Dermis microvascular lymphatic vessel endothelial cell (primary cell): ENCODE results near the gene AGBL5. TPM values are rescaled to one million over a fixed set of nuclear protein-coding genes. Genes with fewer than 3 reads are reported as not detected.
"Not testable (repeated sequence)": the region's sequence is repeated elsewhere in the genome, so short reads cannot be mapped to it uniquely, and the experiment has no call there.

ENCODE experiments used
- DNase-seq, 2 donors: peaks; one replicate each; pipeline versions ENCODE4 v3.0.0 to v3.0.0-alpha.2; 2010; ENCODE audit warnings: low read depth in 2 of 2
- total RNA-seq: library from RNA; depleted of rRNA; stranded (reverse); fragments of >200 nt; gene quantifications from 2 replicates; pipeline ENCODE4 v1.2.1, GENCODE V29; 2014

AGBL5 gene
- total RNA-seq, 1 donor from 2014 or later, result 16.2 TPM

DNA sequence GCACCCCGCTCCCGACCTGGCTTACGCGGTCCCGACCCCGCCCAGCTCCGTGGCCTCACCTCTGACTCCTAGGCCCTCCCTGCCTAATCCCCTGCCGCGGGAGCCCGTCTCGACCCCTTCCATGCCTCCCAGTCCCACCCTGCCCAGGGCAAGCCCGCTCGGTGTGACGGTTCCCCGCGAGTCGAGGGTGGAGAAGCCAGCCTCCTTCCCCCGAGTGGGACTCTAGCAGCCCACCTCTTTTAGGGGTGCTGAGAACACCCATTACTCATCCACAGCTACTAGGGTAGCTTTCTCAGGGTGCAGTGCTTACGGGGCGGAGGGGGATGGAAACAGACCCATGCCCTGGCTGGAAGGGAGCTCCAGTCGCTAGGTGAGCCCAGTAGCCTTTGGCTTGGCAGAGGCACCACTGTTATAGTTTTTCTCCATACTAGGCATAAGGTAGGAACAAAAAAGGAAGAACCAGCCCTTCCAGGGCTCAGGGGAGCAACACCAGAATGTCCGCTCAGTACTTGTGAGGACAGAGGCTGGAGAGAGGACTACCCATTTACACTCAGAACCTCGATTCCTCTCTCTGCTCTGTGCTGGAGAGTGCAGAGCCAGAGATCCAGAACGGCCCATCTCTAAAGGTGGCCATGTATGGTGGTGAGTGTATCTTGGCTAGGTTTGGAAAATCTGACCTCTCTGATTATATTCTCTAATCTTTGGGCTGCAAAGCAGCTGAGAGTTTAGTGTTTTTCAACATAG is 606 bp downstream of the AGBL5 start:
- DNase-seq, result no peak

DNA sequence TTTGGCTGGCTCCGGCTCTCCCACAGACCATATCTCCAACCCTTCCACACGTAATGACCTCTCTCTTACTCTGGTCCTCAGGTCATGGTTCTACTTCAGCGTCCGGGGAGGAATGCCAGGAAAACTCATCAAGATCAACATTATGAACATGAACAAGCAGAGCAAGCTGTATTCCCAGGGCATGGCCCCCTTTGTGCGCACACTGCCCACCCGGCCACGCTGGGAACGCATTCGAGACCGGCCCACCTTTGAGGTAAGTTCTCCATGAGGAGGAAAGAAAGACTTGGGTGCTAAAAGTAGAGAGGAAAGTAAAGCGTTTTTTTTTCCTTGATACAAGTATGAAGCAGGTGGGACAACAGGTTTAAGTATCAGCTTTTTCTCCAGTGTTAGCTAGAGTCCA is 1.9 kb downstream of the AGBL5 start:
- DNase-seq, result no peak

DNA sequence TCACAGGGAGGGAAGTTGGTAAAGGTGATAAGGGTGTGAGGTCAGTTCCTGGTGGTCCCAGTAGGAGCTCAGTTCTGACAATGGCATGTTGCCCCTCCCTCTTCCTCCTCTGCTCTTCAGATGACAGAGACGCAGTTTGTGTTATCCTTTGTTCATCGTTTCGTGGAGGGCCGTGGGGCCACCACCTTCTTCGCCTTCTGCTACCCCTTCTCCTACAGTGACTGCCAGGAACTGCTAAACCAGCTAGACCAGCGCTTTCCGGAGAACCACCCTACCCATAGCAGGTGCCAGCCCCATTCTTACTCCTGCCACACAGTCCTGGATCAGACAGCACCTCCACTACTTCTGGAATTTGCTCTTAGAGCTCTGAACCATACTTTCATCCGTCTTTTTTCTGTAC is 2.3 kb downstream of the AGBL5 start:
- no peak for DNase-seq

DNA sequence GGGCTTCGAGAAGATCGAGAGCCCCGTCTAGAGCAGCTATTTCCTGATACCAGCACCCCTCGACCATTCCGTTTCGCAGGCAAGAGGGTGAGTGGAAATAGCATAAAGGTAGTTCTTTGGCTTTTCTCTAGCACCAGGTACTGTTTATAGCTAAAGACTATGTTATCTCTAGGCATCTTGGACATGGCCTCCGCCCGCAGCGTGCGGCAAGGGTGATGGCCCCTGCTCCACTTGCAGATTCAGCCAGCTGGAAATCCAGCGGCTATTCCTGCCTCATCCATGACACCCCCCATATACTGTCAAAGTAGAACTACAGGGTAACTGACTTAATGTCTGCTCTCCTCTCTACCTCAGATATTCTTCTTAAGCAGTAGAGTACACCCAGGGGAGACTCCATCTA is 3.3 kb downstream of the AGBL5 start:
- DNase-seq, result no peak

DNA sequence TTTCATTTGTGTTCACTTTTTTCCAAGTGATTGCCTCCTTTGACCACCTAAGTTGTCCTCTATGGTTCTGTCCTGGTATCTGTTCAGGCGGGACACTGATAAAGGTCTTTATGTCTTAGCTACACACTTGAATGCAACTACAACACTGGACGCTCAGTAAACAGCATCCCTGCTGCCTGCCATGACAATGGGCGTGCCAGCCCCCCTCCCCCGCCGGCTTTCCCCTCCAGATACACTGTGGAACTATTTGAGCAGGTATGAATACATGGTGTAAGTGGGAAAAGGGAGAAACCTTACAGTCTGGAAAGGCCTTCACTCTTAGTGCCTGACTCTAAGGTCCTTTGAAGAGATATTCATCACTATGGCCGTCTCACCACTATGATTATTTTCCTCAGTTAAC is 5.7 kb downstream of the AGBL5 start:
- DNase-seq, result no peak

DNA sequence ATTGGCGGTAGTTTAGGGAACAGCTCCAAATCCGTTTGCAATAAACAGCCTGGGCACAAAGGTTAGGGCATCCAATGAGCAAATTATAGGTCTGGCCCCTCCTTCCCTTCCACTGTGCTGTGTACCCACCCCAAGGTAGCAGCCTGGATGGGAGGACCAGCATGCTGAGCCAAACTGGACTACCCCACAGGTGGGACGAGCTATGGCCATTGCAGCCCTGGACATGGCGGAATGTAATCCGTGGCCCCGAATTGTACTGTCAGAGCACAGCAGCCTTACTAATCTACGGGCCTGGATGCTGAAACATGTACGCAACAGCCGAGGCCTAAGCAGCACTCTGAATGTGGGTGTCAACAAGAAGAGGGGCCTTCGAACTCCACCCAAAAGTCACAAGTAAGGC is 6.7 kb downstream of the AGBL5 start:
- DNase-seq, result no peak

DNA sequence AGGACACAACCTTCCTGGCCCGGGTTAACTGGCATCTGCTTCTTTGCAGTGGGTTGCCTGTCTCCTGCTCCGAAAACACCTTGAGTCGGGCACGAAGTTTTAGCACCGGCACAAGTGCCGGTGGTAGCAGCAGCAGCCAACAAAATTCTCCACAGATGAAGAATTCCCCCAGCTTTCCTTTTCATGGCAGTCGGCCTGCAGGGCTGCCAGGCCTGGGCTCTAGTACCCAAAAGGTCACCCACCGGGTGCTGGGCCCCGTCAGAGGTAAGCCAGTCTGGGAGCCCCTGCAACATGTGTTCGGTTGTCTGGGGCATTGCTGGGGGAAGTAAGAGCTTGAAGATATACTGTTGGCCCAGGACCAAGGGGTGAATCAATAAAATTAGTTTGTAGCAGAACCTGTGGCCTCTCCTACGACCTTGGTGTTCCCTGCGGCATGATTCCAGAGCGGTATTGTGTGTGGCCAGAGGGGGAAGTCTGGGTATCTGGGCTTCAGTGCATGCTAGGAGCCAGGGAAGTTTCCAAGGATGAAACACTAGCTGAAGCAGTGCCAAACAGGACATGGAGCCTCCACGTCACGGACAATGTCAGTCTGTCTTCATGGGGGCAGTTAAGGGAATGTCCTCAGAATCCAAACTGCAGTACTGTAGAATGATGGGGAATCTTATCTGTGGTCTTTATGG is 7.8 kb downstream of the AGBL5 start:
- DNase-seq, result peak; percentile 17 to 67

DNA sequence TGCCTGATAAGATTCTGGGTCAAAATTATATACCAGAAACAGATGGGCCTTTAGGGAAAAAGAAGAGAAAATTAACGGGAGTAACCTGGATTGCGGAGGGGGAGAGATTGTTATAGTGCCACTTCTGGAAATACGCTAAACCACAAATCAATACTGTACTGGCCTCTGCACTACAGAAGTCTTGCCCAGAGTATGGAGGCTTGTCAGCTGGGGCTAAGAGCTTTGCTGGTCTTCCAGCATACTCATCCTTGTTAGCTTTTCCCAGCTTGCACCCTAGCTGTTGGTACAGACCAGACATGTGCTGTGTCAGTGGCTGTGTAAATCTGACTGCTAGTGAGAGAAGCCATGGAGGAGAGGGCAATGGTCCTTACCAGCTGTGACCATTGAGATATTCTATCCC is 8.9 kb downstream of the AGBL5 start:
- DNase-seq, result no peak

DNA sequence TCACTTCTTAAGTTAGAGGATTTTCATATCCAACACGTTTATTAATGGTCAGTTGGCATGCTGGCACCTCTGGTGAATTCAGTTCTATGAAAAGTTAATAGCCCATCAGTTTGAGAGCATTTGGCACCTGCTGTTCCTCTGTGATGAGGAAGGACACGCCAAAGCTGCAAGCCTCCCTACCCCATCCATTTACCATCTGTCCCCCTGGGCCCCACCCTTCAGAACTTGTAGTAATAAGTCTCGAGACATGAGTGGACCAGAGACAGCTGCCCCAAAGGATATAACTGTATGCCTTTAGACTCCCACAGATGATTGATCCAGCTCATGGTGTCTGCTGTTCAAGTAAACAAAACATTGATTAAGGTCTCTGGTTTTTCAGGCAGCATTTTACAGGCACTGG is 13.7 kb downstream of the AGBL5 start:
- no peak for DNase-seq

DNA sequence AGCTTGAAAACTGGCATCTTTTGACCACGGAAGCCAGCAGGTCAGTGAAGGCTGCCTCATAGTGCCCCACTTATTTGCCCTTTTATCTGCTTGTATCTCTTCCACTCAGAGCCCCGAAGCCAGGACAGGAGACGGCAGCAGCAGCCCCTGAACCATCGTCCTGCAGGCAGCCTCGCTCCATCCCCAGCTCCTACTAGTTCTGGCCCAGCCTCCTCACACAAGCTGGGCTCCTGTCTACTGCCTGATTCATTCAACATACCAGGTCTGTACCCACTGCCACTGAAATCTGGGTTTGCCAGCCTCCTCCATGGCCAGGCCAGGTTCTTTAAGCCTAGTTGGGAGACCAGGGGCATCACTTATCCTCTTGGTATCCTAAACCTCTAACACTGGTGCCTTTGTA is 15.9 kb downstream of the AGBL5 start:
- DNase-seq, result no peak

DNA sequence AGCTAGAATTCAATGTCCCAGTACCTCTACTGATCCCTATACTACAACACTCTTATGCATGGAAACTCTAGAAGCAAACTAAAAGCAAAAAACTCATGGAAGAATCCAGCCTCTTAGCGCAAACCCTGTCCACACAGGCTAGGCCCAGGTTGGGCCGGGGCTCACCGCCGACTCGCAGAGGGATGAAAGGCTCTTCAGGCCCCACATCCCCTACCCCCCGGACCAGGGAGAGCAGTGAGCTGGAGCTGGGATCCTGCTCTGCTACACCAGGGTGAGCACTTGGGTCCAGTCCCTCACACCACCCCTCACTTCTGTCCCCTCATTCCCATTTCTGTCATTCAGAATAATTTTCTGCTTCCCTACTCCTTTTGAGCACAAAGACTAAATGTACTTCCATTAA is 18.0 kb downstream of the AGBL5 start:
- no peak for DNase-seq

DNA sequence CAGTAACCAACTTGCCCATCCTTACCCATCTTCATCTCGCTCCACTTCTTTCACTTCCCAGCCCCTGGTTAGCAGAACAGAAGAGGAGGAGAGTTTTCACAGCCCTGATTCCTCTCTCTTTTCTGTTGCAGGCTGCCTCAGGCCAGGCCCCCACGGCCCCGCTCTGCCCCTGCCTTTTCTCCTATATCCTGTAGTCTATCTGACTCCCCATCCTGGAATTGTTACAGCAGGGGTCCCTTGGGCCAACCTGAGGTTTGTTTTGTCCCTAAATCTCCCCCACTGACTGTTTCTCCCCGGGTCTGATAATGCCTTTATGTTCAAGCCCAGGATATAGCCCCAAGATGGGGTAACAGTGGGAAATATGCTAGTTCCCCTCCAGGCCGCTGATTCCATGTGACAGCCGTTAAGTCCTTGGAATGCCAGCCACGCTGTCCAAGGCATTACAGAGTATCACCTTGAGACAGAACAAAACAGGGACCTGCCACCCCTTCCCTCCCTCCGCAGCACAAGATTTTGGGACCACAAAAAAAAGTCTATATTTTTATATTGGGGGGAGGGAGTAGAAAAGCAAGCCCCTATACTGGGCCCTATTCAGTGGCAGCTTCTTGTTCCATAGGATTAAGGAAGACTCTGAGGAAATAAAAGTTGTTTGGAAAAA is 18.6 kb downstream of the AGBL5 start:
- no peak for DNase-seq

DNA sequence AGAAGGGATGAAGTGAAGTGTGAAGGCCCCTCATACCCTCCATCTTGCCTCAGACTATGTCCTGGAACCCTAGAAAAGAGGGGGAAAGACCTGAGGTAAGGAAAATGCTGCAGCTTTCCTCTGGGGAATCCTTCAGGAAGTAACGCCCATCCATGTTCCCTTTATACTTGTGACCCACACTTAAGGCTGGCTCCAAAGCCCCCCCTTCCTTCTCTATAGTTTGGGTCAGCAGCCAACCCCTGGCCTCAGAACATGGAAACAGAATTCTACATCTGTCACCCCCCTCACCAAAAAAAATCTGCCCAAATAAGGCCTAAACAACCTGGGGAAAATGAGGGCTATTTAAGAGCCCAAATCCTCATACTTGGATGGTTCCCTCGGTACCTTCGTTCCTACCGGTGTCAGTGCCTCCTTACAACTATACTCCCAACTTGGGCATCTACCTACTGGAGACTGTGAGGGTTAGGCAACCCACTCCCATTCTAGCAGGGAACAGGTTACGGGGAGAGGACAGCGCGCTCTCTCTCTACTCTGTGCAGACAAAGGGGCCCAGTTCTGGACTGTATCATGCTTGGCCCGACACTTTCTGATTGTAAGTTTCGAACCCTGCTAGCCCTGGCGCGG is 19.3 kb downstream of the AGBL5 start:
- peak in 1 of 2 donors; percentile 15 for DNase-seq

DNA sequence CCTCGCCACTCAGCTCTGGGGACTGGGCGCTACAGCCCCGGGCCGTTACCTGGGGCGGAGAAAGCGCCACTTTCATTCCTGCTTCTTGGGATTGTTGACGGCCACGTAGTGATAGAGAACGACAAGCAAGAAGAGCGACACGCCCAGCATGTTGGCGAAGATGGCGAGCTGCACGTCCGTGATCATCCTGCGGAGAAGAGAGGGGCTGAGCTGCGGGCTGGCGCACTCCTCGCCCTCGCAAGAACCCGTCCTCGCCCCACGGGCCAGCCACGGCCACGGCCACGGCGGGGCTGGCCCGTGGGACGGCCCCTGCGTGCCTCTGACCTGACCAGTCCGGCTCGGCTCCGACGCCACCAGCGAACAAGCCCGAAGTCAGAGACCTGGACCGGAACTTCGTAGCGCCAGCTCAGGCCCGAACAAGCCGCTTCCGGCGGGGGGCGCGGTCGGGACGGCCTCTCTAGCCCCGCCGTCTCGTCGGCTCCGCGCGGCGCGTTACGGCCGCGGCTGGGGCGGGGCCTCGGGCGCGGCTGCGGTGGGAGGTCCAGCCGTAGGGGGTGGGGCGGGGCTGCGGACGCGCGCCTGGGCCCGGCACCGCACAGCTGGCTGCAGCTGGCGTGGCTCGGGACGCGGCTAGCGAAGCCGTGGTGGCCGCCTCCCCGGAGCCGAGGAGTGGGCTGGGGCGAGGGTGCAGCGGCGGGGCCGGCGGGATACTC is 20.0 kb downstream of the AGBL5 start, which contains the start of gene OST4:
TSS of gene OST4 (minus strand) at position 378 of the 713 bp plus-strand sequence.
- peak; percentile 76 to 94 for DNase-seq

DNA sequence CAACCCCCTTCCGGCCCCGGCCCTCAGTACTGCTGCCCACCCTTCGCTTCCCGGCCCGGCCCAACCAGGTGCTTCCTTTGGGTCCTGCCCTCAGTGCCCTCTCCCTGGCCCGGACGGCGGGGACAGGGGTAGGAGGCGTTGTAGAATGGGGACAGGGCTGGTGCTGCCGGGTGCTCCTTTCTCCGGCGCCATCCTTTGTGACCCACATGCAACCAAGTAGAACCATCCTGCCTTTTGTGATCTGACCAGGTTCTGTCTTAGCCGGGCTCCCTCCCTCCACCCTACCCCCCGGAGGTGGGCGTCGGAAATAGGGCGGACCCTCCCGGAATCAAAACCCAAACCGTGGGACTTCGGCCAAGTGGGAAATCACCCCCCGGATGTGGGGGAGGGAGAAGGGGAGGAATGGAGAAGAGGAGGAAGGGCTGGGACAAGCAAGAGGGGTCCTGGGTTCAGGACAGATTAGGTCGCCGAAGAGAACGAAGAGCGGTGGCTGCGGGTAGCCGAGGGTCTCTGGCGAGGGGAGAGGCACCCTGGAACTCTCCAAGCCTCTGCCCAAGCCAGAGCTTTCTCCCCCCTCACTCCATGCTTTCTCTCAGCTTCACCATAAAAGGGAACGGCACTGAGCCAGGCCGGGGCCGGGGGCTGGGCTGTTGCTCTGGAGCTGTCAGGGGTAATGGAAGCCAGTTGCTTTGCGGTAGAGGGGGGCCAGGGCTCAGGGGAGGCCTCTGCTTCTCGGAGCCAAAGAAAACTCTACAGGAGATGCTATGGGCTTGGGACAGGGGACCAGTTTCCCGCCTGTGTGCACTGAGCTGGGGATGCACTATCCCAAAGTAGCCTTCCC is 20.7 kb downstream of the AGBL5 start:
- DNase-seq, result peak; percentile 10 to 20

DNA sequence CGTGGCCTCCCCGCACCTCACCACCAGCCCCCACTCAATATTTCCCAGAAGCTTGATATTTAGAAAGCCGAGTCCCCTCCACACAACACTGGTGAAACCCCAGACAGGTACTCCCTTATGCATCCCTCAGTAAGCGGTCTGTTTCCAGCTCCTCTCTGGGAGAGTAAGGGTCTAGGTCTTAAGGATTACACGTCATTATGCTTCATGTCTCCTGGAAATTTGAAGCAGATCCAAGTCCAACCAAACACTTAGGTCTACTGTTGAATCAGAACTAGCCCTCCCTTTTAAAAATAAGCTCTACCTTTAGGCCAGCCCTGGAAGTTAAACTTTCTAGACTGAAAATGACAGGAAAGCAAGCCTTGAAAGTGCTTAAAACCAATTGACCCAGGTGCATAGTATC is 21.5 kb downstream of the AGBL5 start:
- DNase-seq, result no peak

DNA sequence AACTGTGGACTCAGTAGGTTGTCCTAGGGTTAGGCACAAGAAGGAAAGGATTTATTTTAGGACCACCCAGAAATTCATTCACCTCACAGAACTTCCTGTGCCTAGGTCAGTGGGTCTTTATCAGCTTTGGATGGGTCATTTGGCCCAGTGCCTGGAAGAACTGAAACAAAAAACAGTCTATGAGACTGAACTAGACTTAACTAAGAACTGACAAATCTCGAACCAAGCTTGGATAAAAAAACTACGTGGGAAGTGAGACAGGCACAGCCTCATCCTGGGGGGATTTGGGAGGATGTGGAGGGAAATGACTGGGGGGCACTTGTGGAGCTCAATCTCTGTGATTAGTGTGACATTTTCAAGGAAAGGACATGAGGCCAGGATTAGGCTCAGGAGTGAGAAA is 22.3 kb downstream of the AGBL5 start:
- no peak for DNase-seq

DNA sequence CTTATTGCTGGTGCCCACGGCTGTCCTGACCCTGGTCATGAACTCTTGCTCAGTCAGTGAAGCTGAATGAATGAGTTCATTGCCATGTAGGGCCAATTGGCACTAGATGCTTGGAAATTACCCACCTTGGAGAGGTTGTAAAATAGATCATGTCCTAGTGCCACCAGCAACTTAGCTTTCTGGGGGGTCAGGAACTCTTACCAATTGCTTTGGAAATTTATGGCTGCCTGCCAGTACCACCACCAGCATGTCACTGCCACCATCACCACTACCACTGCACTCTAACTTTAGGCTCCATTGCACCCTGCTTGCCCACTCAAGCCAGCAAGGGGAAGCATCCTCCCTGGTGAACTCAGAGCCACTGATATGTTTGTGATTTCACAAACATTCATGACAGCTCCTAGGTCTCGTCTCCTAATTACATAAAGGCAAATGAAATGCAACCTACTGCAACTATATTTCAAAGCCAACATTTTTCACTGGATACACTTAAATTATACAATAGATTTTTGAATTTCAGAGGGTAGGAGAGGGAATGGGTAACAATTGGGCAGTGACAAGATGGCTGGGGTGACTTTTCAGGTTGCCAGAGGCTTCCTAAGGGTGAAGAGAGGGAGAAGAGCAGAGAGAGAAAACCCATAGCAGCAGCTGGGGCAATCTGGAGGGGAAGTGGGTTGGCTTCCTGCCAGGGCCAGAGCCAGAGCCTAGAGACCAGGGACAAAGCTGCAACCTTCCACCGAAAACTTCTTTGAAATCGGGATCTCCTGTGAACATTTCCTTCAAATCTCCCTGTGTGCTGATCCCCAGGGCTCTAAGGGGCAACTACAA is 23.5 kb downstream of the AGBL5 start:
- DNase-seq, result peak; percentile 15 to 53

DNA sequence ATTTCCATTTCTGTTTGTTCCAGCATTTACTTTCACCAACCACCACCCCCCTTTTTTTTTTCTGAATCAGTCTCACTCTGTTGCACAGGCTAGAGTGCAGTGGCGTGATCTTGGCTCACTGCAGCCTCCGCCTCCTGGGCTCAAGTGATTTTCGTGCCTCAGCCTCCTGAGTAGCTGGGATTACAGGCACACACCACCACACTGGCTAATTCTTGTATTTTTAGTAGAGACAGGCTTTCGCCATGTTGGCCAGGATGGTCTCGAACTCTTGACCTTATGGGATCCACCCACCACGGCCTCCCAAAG is 24.1 kb downstream of the AGBL5 start:
- not testable (repeated sequence) for DNase-seq

DNA sequence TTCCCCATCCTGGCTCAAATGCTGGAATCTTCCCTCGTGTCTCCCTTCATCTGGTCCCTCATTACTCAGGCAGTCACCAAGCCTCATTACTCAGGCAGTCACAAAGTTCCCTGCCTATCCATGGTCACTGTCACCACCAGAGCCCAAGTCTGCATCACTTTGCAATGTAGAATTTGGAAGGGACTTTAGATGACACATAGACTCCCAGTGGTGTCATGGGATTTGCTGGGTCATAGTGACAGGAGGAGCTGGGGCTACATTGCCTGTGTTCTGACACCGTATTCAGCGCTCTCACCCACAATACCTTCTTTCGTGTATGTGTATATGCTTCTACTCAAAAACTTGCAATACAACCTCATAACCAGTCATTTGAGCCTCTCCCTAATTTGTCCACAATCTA is 24.9 kb downstream of the AGBL5 start:
- DNase-seq, result no peak
